KOPT-K1 (cell line): ENCODE measurements around the gene SERPINA10.
"Not testable (repeated sequence)": the region's sequence is repeated elsewhere in the genome, so short reads cannot be mapped to it uniquely, and the experiment has no call there.

Experiments used
- H3K27ac ChIP-seq: fragments of 200-600 bp; sonication (generic); 2 replicates; pipeline ENCODE4 v1.5.1; 2016; ENCODE audit warnings: antibody characterized with exemption, mild to moderate bottlenecking, low read depth, low read length; ENCODE audit not compliant: poor library complexity, severe bottlenecking
- H3K36me3 ChIP-seq: fragments of 200-600 bp; sonication (generic); 2 replicates; pipeline ENCODE4 v1.5.1; 2017; ENCODE audit warnings: antibody characterized with exemption, mild to moderate bottlenecking, low read length, moderate library complexity; ENCODE audit not compliant: insufficient read depth
- H3K9me3 ChIP-seq: fragments of 200-600 bp; sonication (generic); 2 replicates; pipeline ENCODE4 v1.5.1; 2017; ENCODE audit warnings: antibody characterized with exemption, low read length, mild to moderate bottlenecking; ENCODE audit not compliant: insufficient read depth, poor library complexity, severe bottlenecking

Gene SERPINA10

DNA sequence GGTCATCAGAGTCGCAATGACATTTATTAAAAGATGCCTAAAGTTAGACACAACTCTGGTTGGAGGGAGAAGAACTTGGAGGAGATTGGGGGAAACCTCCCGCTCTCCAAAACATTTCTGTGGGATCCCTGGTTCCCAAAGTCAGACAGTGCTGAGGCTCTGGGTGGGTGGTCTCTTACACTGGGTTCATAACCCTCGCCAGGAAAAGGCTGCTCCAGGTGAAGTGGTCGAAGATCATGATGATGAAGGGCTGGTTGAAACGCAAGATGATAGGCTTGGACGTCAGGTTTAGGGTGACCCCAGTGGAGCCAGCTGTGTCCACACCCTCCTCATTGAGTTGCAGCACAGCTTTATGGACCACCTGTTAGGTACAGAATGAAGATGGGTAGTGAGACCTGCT is 11.2 kb upstream of the SERPINA10 start:
- Histone ChIP-seq H3K36me3 (no peaks in the 10 kb centered on the region), H3K27ac (no peak overlapping the region), H3K9me3 (no peaks in the 10 kb centered on the region)

GRCh38 chr14:94303111-94303510 is 10.0 kb upstream of the SERPINA10 start:
- Histone ChIP-seq H3K9me3 (no peaks in the 10 kb centered on the region), H3K27ac (no peak overlapping the region), H3K36me3 (no peaks in the 10 kb centered on the region)

DNA sequence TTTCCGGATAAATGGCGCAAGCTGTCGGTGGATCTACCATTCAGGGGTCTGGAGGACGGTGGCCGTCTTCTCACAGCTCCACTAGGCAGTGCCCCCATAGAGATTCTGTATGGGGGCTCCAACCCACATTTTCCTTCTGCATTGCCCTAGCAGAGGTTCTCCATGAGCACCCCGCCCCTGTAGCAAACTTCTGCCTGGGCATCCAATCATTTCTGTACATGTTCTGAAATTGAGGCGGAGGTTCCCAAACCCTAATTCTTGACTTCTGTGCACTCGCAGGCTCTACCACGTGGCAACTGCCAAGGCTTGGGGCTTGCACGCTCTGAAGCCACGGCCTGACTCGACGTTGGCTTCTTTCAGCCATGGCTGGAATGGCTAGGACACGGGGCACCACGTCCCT is 5.1 kb upstream of the SERPINA10 start:
- Histone ChIP-seq H3K27ac (no peak overlapping the region), H3K36me3 (no peaks in the 10 kb centered on the region), H3K9me3 (no peaks in the 10 kb centered on the region)

DNA sequence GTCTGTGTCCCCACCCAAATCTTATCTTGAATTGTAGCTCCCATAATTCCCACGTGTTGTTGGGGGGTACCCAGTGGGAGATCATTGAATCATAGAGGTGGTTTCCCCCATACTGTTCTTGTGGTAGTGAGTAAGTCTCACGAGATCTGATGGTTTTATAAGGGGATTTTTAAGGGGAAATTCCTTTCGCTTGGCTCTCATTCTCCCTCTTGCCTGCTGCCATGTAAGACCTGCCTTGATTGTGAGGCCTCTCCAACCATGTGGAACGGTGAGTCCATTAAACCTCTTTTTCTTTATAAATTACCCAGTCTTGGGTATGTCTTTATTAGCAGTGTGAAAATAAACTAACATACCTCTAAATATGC is 3.1 kb upstream of the SERPINA10 start:
- H3K27ac ChIP-seq, H3K9me3 ChIP-seq, H3K36me3 ChIP-seq: not testable (repeated sequence)

DNA sequence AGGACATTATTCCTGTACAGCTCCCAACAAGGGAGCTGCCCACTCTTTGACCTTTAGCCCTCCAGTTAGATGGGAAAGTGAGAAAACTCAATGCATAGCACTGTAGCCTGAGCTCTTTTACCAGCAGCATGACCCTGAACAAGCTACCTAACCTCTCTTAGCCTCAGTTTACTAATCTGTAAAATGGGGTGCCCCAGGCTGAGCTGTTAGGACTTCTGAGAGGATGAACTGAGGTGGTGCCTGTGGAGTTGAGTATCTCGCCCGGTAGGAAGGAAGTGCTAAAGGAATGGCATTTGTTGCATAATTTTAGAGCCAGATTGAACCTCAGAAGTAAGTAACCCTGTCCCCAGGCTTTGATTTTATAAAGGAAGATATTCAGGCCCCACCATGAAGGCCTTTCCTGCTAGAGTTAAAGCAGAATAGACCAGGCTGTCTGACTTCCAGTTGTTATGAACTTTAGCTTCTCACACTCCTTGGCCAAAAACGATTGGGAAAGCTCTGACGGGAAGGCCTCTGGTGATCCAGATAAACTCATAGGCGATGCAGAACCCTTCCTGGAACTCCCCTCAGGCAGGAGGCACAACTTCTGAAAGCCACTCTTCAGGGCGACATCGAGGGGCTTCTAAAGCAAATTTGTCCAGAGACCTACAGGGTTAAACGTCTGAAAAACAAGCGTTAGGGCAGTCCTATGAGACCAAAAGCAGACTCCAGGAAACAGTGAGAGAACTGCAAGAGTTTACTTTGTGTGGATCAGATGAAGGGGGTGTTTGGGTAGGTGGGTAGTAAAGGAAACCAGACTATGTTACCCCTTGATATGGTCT is 2.5 kb upstream of the SERPINA10 start:
- Histone ChIP-seq H3K36me3 (no peaks in the 10 kb centered on the region), H3K27ac (no peak overlapping the region), H3K9me3 (no peaks in the 10 kb centered on the region)

DNA sequence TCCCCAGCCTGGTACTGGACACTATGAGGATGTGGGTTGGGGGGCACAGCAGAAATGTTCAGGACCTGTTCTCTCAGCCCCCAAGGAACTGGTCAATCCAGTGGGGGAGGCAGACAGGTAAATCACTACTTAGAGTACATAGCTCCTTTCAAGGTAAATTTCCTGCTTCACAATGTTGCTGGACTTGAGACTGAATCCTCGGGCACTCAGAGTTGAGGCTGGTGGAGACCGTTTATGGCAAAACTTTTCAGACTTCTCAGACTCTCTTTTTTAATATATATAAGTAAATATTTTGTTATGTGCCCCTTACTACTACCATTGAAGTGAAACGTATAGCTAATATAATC is 483 bp upstream of the SERPINA10 start:
- H3K9me3 ChIP-seq: no peaks in the 10 kb centered on the region
- no peaks in the 10 kb centered on the region for H3K36me3 ChIP-seq
- no peak overlapping the region for H3K27ac ChIP-seq

GRCh38 chr14:94292526-94292871 is 569 bp downstream of the SERPINA10 start:
- Histone ChIP-seq H3K9me3 (no peaks in the 10 kb centered on the region), H3K36me3 (no peaks in the 10 kb centered on the region), H3K27ac (no peak overlapping the region)

DNA sequence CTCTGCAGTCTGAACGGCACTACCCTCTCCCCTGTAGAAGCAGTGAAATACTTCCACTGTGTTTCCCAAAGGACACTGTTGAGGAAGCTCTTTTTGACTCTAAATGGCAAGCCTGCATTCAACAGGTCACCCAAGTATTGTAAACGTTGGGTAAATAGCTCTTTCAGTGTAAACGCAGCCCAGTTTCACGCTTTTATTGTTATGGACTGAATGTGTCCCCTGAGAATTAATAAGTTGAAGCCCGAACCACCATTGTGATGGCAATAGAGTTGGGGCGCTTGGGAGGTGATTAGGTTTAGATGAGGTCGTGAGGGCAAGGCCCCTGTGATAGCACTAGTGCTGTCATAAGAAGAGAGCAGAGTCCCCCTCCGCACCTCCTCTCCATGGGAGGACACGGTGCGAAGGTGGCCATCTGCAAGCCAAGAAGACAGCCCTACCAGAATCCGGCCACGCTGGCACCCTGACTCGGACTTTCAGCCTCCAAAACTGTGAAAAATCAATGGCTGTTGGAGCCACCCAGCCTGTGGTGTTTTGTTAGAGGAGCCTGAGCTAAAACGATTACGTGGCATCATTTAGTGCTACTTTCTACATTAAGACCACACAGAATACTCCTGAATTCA is 1.1 kb downstream of the SERPINA10 start:
- Histone ChIP-seq H3K36me3 (no peaks in the 10 kb centered on the region), H3K9me3 (no peaks in the 10 kb centered on the region), H3K27ac (no peak overlapping the region)

DNA sequence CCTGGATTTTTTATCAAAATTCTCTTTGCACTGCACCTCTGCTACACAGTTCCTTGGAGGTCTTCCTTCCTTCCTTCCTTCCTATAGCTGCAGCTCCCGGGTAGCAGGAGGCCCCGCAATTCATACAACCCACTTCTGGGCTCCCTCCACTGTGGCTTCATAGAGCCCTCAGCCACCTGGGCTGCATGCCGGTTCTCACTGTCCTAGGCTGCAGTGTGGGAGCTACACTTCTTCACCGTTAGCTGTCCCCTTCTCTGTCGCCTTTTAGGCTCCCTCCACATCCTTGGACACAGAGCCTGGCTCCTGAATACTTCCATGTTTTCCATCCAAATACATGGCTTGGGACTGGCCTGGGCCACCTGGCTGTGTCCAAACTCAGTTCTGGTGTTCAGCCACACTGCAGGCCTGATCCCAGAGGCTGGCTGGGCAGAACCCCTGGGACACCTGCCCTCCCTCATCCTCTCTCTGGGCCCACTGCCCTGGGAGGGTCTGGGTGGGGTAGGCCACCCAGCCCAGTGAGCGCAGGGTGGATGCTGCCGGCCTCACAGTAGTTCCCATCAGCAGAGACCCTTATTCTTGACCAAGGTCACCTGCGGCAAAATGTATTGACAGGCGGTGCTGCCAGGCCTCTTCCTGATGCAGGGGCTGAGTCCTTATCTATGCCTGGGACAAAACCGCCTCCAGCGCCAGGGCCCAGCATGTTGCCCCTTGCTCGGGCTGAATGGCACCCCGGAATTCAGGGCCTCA is 1.7 kb downstream of the SERPINA10 start:
- Histone ChIP-seq H3K36me3 (no peaks in the 10 kb centered on the region), H3K27ac (no peak overlapping the region), H3K9me3 (no peaks in the 10 kb centered on the region)

DNA sequence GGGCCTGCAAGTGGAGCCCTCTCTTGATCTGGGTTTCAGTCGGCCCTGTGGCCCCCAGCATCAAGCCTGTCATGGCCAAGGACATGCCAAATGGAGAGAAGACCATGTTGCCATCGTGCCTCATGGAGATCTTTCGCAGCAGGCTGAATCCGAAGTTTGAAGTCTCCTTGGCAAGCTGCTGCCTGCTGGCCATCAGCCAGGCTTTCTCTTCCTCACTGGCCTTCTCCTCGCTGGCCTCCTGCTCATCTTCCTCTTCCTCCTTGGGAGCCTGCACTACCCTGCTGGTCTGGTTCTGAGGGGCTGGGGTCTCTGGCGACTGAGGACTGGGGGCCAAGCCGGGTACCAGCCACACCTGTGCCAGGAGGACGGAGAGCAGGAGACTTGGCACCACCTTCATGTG is 2.9 kb downstream of the SERPINA10 start:
- H3K9me3 ChIP-seq: no peaks in the 10 kb centered on the region
- no peaks in the 10 kb centered on the region for H3K36me3 ChIP-seq
- H3K27ac ChIP-seq: no peak overlapping the region

GRCh38 chr14:94288610-94289465 is 4.2 kb downstream of the SERPINA10 start:
- H3K36me3 ChIP-seq: no peaks in the 10 kb centered on the region
- no peak overlapping the region for H3K27ac ChIP-seq
- H3K9me3 ChIP-seq: no peaks in the 10 kb centered on the region

- Histone ChIP-seq H3K9me3 (no peaks in the 10 kb centered on the region), H3K27ac (no peak overlapping the region), H3K36me3 (no peaks in the 10 kb centered on the region)
These were observed 7.9 kb downstream of the SERPINA10 start for GRCh38 chr14:94285158-94285557.

GRCh38 chr14:94284221-94284620 is 8.8 kb downstream of the SERPINA10 start:
- no peaks in the 10 kb centered on the region for H3K36me3 ChIP-seq
- H3K27ac ChIP-seq: no peak overlapping the region
- no peaks in the 10 kb centered on the region for H3K9me3 ChIP-seq

GRCh38 chr14:94282991-94283723 is 9.9 kb downstream of the SERPINA10 start:
- Histone ChIP-seq H3K9me3 (no peaks in the 10 kb centered on the region), H3K27ac (no peak overlapping the region), H3K36me3 (no peaks in the 10 kb centered on the region)
